ENCODE results near the gene PRKAB2.
"Not testable (repeated sequence)": the region's sequence is repeated elsewhere in the genome, so short reads cannot be mapped to it uniquely, and the experiment has no call there.

The PRKAB2 gene

GRCh38 chr1:147171399-147172167, 687 bp downstream of the PRKAB2 start:
- no peak for DNase-seq

GRCh38 chr1:147169840-147170674, 2.2 kb downstream of the PRKAB2 start:
- DNase-seq = no peak

- no peak for DNase-seq
Observed at GRCh38 chr1:147169171-147169570, 3.1 kb downstream of the PRKAB2 start.

- no peak for DNase-seq
Observed at GRCh38 chr1:147168626-147169058, 3.6 kb downstream of the PRKAB2 start.

- DNase-seq = no peak
Observed at GRCh38 chr1:147167365-147167764, 4.9 kb downstream of the PRKAB2 start.

GRCh38 chr1:147163019-147163418, 9.3 kb downstream of the PRKAB2 start:
- DNase-seq = no peak

GRCh38 chr1:147162093-147162492, 10.2 kb downstream of the PRKAB2 start:
- DNase-seq = no peak

GRCh38 chr1:147157116-147157515, 15.2 kb downstream of the PRKAB2 start:
- not testable (repeated sequence) for DNase-seq

GRCh38 chr1:147156642-147157041, 15.6 kb downstream of the PRKAB2 start:
- DNase-seq = no peak

- no peak for DNase-seq
Observed at GRCh38 chr1:147152772-147153171, 19.5 kb downstream of the PRKAB2 start.

GRCh38 chr1:147151244-147151643, 21.0 kb downstream of the PRKAB2 start:
- no peak for DNase-seq

- no peak for DNase-seq
Observed at GRCh38 chr1:147142886-147143285, 29.4 kb downstream of the PRKAB2 start.

- DNase-seq = not testable (repeated sequence)
Observed at GRCh38 chr1:147130721-147131120, 41.5 kb downstream of the PRKAB2 start.

- DNase-seq = no peak
Observed at GRCh38 chr1:147129116-147129873, 43.0 kb downstream of the PRKAB2 start.

GRCh38 chr1:147124266-147124665, 48.0 kb downstream of the PRKAB2 start:
- no peak for DNase-seq

- DNase-seq = no peak
Observed at GRCh38 chr1:147117109-147117508, 55.2 kb downstream of the PRKAB2 start.

GRCh38 chr1:147115496-147115895, 56.8 kb downstream of the PRKAB2 start:
- no peak for DNase-seq

GRCh38 chr1:147115079-147115478, 57.2 kb downstream of the PRKAB2 start:
- not testable (repeated sequence) for DNase-seq

- DNase-seq = not testable (repeated sequence)
Observed at GRCh38 chr1:147114353-147114752, 57.9 kb downstream of the PRKAB2 start.

GRCh38 chr1:147111381-147112130, 60.7 kb downstream of the PRKAB2 start:
- no peak for DNase-seq

GRCh38 chr1:147110872-147111271, 61.4 kb downstream of the PRKAB2 start:
- DNase-seq = no peak

GRCh38 chr1:147110434-147110833, 61.8 kb downstream of the PRKAB2 start:
- DNase-seq = no peak

Data from T-helper 9 cell (primary cell).